HepG2 (cell line): ENCODE results near the gene NAGS. TPM values are rescaled to one million over a fixed set of nuclear protein-coding genes. Genes with fewer than 3 reads are reported as not detected.

Experiments used
- AGO1 ChIP-seq: fragments of 200-400 bp; formaldehyde crosslinking; IDR thresholded peaks from 2 replicates; pipeline ENCODE4 v1.6.1; 2017; ENCODE audit warnings: mild to moderate bottlenecking, low read depth, low read length, moderate library complexity; ENCODE audit not compliant: poor library complexity, severe bottlenecking
- GATA4 ChIP-seq: sonication (generic); IDR thresholded peaks from 2 replicates; pipeline ENCODE4 v1.6.1; 2016; ENCODE audit warnings: antibody characterized with exemption, low read depth, borderline replicate concordance
- MEIS2 ChIP-seq: sonication (generic); formaldehyde crosslinking; IDR thresholded peaks from 2 replicates; pipeline ENCODE4 v1.9.0; 2021; ENCODE audit warnings: mild to moderate bottlenecking, missing genetic modification reagents
- MLXIP ChIP-seq: sonication (generic); formaldehyde crosslinking; IDR thresholded peaks from 2 replicates; pipeline ENCODE4 v1.9.0; 2021; ENCODE audit warnings: missing genetic modification reagents, borderline replicate concordance
- MXD1 ChIP-seq: sonication (generic); formaldehyde crosslinking; IDR thresholded peaks from 2 replicates; pipeline ENCODE4 v1.4.0; 2020; ENCODE audit warnings: mild to moderate bottlenecking, missing genetic modification reagents
- NCOA2 ChIP-seq: sonication (generic); formaldehyde crosslinking; IDR thresholded peaks from 2 replicates; pipeline ENCODE4 v1.8.0; 2022; ENCODE audit warnings: inconsistent platforms
- PAF1 ChIP-seq: IDR thresholded peaks from 2 replicates; pipeline ENCODE4 v1.6.1; 2016; ENCODE audit warnings: missing genetic modification reagents, missing compliant biosample characterization
- REXO4 ChIP-seq: sonication (generic); formaldehyde crosslinking; IDR thresholded peaks from 2 replicates; pipeline ENCODE4 v1.8.0; 2022; ENCODE audit warnings: missing genetic modification reagents, mild to moderate bottlenecking, borderline replicate concordance
- SKI ChIP-seq: fragments of 450-650 bp; IDR thresholded peaks from one replicate; pipeline ENCODE4 v1.6.1; 2018; ENCODE audit warnings: mild to moderate bottlenecking; ENCODE audit not compliant: partially characterized antibody
- TBL1XR1 ChIP-seq: fragments of 150-350 bp; IDR thresholded peaks from 2 replicates; pipeline ENCODE4 v1.6.1; 2014; ENCODE audit warnings: borderline replicate concordance, low read length; ENCODE audit not compliant: partially characterized antibody
- TBX2 ChIP-seq: sonication (generic); formaldehyde crosslinking; IDR thresholded peaks from 2 replicates; pipeline ENCODE4 v1.5.0; 2020; ENCODE audit warnings: missing genetic modification reagents, mild to moderate bottlenecking, borderline replicate concordance
- ZBED4 ChIP-seq: sonication (generic); formaldehyde crosslinking; IDR thresholded peaks from 2 replicates; pipeline ENCODE4 v1.4.0; 2020; ENCODE audit warnings: missing genetic modification reagents, borderline replicate concordance
- ZBTB20 ChIP-seq: sonication (generic); formaldehyde crosslinking; IDR thresholded peaks from 2 replicates; pipeline ENCODE4 v1.8.1; 2023; ENCODE audit warnings: missing genetic modification reagents, low read depth, mild to moderate bottlenecking, borderline replicate concordance
- ZFP41 ChIP-seq: sonication (generic); formaldehyde crosslinking; IDR thresholded peaks from 2 replicates; pipeline ENCODE4 v1.4.0; 2020; ENCODE audit warnings: mild to moderate bottlenecking, missing genetic modification reagents, borderline replicate concordance
- ZFP90 ChIP-seq: sonication (generic); formaldehyde crosslinking; IDR thresholded peaks from 2 replicates; pipeline ENCODE4 v1.8.0; 2022; ENCODE audit warnings: missing genetic modification reagents, mild to moderate bottlenecking, inconsistent platforms, borderline replicate concordance
- ZNF282 ChIP-seq: fragments of 450-650 bp; IDR thresholded peaks from 2 replicates; pipeline ENCODE4 v1.6.1; 2018; ENCODE audit not compliant: partially characterized antibody
- ZNF484 ChIP-seq: sonication (generic); formaldehyde crosslinking; IDR thresholded peaks from 2 replicates; pipeline ENCODE4 v1.5.1; 2020; ENCODE audit warnings: mild to moderate bottlenecking, low read depth, missing genetic modification reagents, borderline replicate concordance
- ZNF580 ChIP-seq: IDR thresholded peaks from 2 replicates; pipeline ENCODE4 v1.6.1; 2016; ENCODE audit warnings: low read depth, borderline replicate concordance
- ZNF660 ChIP-seq: sonication (generic); formaldehyde crosslinking; IDR thresholded peaks from 2 replicates; pipeline ENCODE4 v1.5.1; 2020; ENCODE audit warnings: mild to moderate bottlenecking, low read depth, missing genetic modification reagents, borderline replicate concordance
- ZNF709 ChIP-seq: sonication (generic); formaldehyde crosslinking; IDR thresholded peaks from 2 replicates; pipeline ENCODE4 v1.5.0; 2020; ENCODE audit warnings: mild to moderate bottlenecking, missing genetic modification reagents
- ZSCAN20 ChIP-seq: sonication (generic); formaldehyde crosslinking; IDR thresholded peaks from 2 replicates; pipeline ENCODE4 v1.4.0; 2020; ENCODE audit warnings: missing genetic modification reagents, mild to moderate bottlenecking, borderline replicate concordance
- polyA plus RNA-seq, 8 experiments: library from polyadenylated mRNA; depleted of rRNA in 3 of 8; stranded (reverse) in 7 of 8; unstranded in 1 of 8; fragments of >200 nt; fragmentation: Illumina TruSeq in 4 of 8; extraction: Trizol in 4 of 8; gene quantifications; 2 replicates each; pipeline versions ENCODE4 v1.2.1 to v1.2.3, GENCODE V29; 2011 to 2016; ENCODE audit warnings: low read depth in 4 of 8, missing spikeins in 1 of 8, mixed read lengths in 1 of 8; ENCODE audit not compliant: insufficient read depth in 1 of 8
- total RNA-seq, 5 experiments: library from RNA; depleted of rRNA; stranded (reverse); fragments of >200 nt; fragmentation: Illumina TruSeq; extraction: Trizol; gene quantifications; 2 replicates each; pipeline ENCODE4 v1.2.3, GENCODE V29; 2016; ENCODE audit warnings: low read depth in 1 of 5

The NAGS gene
- total and polyA plus RNA-seq, 2 of the 13 experiments (the other 11 are each of a cell fraction or from before 2014, with no cell fraction given) = 4.3 to 5.1 TPM

GRCh38 chr17:43983515-43984411, 20.7 kb upstream of the NAGS start (continued):
- TF ChIP-seq ZFP41 (CRISPR knock-in tag) (no peak), TBX2 (CRISPR knock-in tag) (peak; percentile 100), ZNF709 (CRISPR knock-in tag) (peak; percentile 91), ZNF580 (CRISPR knock-in tag) (peak; percentile 73; the same call in 1 of the 2 replicates), TBL1XR1 (no peak), ZBTB20 (CRISPR knock-in tag) (peak; percentile 90), PAF1 (CRISPR knock-in tag) (no peak), ZNF660 (no peak), MXD1 (CRISPR knock-in tag) (peak; percentile 82), AGO1 (no peak), ZSCAN20 (CRISPR knock-in tag) (peak; percentile 85; the same call in 1 of the 2 replicates), ZBED4 (CRISPR knock-in tag) (peak; percentile 99), REXO4 (CRISPR knock-in tag) (no peak), NCOA2 (CRISPR knock-in tag) (peak; percentile 84), MEIS2 (CRISPR knock-in tag) (peak; percentile 96), MLXIP (CRISPR knock-in tag) (0 out of 2 replicates have a peak, but pooled peaks have one; percentile 84), ZFP90 (CRISPR knock-in tag) (peak; percentile 58; the same call in 1 of the 2 replicates), ZNF484 (CRISPR knock-in tag) (no peak), ZNF282 (no peak), GATA4 (peak; percentile 100), SKI (peak; percentile 63)
